ENCODE measurements around the gene PCDHGB3. TPM values are rescaled to one million over a fixed set of nuclear protein-coding genes. Genes with fewer than 3 reads are reported as not detected.
"Not testable (repeated sequence)": the region's sequence is repeated elsewhere in the genome, so short reads cannot be mapped to it uniquely, and the experiment has no call there.

The PCDHGB3 gene
- total RNA-seq, 1 donor from 2014 or later: 3.8 TPM

GRCh38 chr5:141356950-141357349, 13.1 kb upstream of the PCDHGB3 start:
- no peak for DNase-seq (ENCODE audit: low read depth in 2 of 2)

DNA sequence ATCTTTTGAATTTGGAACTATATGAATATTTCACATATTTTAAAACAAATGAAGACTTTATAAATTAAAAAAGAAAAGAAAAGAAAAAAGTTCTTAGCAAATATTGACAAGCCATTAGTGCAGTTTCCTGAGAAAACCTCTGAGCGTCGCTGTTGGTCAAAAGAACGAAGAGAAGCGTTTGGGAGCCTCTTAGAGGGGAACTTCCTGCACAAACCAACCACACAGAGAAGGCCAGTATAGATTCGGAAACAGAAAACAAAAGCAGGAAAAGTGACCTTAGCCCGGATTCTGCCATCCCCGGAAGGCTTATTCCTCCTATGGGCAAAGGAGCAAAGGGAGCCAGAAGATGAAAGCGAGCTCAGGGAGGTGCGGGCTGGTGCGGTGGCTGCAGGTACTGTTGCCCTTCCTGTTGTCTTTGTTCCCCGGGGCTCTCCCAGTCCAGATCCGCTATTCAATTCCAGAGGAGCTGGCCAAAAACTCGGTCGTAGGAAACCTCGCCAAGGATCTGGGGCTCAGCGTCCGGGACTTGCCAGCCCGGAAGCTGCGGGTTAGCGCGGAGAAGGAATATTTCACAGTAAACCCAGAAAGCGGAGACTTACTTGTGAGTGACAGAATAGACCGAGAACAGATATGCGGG, 10.1 kb upstream of the PCDHGB3 start, which contains the start of gene PCDHGB2:
TSS of gene PCDHGB2 (plus strand) at position 205 of the 637 bp plus-strand sequence. CDS start at position 347, 142 bp downstream.
- peak; percentile 41 to 63 for DNase-seq (ENCODE audit: low read depth in 2 of 2)

DNA sequence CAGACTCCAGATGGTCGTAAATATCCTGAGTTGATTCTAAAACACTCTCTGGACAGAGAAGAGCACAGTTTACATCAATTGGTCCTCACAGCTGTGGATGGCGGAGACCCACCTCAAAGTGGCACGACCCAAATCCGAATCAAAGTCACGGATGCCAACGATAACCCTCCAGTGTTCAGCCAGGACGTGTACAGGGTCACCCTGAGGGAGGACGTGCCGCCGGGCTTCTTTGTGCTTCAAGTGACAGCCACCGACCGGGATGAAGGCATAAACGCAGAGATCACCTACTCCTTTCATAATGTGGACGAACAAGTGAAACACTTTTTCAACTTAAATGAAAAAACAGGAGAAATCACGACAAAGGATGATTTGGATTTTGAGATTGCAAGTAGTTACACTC, 9.4 kb upstream of the PCDHGB3 start:
- no peak for DNase-seq (ENCODE audit: low read depth in 2 of 2)

DNA sequence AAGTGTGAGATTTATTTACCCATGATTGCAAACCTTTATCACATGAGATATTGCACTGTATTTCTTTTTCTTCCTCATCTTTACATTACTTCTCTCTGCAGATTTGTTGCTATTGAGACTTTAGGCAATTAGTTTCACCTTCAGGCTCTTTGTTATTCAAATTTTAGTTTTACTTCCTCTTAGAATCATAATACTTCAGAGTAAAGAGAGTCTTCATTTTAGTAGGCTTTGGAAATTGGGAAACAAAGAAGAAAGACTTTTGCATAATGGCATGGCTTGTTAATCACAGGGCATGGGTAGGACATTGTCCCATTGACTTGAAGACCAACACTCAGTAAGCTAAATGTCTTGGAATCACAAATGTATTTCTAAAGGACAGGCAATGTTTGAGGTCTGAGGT, 7.3 kb upstream of the PCDHGB3 start:
- no peak for DNase-seq (ENCODE audit: low read depth in 2 of 2)

DNA sequence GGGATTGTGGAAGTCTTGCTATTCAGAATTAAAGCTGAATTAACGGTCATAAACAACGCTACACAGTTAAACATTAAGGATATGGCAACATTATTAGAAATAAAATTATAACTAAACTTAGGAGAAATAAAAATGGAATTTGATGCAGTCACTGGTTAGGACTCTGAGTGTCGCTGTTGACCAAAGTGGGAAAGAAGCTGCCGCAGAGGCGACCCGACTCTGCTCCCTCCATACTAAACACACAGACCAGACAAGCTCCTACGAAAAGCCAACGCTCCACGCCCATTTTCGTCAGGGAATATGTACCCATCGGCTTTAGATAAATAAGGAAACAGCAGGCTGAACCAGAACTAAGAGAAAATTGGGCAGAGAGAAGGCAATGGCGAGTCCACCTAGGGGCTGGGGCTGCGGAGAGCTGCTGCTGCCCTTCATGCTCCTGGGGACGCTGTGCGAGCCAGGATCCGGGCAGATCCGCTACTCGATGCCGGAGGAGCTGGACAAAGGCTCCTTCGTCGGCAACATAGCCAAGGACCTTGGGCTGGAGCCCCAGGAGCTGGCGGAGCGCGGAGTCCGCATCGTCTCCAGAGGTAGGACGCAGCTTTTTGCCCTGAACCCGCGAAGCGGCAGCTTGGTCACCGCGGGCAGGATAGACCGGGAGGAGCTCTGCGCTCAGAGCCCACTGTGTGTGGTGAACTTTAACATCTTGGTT, 5.9 kb upstream of the PCDHGB3 start, which contains the start of gene PCDHGA5:
TSS of gene PCDHGA5 (plus strand) at position 211 of the 709 bp plus-strand sequence. CDS start at position 380, 169 bp downstream.
- no peak for DNase-seq (ENCODE audit: low read depth in 2 of 2)

- DNase-seq (ENCODE audit: low read depth in 2 of 2): no peak
These were observed 3.8 kb upstream of the PCDHGB3 start for GRCh38 chr5:141366016-141366896.

DNA sequence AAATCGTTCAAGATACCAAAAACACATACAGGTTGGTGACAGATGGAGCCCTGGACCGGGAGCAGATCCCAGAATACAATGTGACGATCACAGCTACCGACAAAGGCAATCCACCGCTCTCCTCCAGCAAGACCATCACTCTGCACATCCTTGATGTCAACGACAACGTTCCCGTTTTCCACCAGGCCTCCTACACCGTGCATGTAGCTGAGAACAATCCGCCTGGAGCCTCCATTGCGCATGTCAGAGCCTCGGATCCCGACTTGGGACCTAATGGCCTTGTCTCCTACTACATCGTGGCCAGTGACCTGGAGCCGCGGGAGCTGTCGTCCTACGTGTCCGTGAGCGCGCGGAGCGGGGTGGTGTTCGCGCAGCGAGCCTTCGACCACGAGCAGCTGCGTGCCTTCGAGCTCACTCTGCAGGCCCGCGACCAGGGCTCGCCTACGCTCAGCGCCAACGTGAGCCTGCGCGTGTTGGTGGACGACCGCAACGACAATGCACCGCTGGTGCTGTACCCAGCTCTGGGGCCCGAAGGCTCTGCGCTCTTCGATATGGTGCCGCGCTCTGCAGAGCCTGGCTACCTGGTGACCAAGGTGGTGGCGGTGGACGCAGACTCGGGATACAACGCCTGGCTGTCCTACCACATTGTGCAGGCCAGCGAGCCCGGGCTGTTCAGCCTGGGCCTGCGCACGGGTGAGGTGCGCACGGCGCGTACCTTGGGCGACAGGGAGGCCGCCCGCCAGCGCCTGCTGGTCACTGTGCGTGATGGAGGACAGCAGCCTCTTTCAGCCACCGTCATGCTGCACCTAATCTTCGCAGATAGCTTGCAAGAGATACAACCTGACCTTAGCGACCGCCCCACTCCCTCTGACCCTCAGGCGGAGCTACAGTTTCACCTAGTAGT, 1.8 kb downstream of the PCDHGB3 start:
- no peak for DNase-seq (ENCODE audit: low read depth in 2 of 2)

DNA sequence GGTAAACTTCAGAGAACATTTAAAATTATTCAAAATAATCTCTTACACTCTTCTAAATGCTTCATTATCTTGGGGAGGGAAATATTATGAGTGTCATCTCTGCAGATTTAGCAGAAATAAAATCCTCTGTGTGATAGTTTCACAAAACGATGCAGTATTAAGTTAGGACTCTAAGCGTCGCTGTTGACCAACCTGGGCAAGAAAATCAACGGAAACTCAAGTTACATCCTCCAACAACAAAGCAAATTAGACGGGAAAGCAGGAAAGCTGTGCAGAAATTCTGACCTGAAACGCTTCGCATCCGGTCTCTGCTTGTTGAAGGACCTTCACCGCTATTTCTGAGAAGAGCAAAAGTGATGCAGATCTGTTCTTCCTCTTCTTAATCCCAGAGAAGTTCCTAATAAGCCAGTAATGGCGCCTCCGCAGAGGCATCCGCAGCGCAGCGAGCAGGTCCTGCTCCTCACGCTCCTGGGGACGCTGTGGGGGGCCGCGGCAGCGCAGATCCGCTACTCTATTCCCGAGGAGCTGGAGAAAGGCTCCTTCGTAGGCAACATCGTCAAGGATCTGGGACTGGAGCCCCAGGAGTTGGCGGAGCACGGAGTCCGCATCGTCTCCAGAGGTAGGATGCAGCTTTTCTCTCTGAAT, 3.8 kb downstream of the PCDHGB3 start, which contains the start of gene PCDHGA6:
TSS of gene PCDHGA6 (plus strand) at position 219 of the 645 bp plus-strand sequence. CDS start at position 412, 193 bp downstream.
- peak; percentile 44 to 49 for DNase-seq (ENCODE audit: low read depth in 2 of 2)

DNA sequence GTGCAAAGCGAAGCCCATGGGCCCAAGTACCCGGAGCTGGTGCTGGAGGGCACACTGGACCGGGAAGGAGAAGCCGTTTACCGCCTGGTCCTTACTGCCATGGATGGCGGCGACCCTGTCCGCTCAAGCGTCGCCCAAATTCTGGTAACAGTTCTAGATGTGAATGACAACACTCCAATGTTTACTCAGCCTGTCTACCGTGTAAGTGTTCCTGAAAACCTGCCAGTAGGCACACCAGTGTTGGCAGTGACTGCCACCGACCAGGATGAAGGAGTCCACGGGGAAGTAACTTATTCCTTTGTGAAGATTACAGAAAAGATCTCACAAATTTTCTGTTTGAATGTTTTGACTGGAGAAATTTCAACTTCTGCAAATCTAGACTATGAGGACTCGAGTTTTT, 4.6 kb downstream of the PCDHGB3 start:
- no peak for DNase-seq (ENCODE audit: low read depth in 2 of 2)

DNA sequence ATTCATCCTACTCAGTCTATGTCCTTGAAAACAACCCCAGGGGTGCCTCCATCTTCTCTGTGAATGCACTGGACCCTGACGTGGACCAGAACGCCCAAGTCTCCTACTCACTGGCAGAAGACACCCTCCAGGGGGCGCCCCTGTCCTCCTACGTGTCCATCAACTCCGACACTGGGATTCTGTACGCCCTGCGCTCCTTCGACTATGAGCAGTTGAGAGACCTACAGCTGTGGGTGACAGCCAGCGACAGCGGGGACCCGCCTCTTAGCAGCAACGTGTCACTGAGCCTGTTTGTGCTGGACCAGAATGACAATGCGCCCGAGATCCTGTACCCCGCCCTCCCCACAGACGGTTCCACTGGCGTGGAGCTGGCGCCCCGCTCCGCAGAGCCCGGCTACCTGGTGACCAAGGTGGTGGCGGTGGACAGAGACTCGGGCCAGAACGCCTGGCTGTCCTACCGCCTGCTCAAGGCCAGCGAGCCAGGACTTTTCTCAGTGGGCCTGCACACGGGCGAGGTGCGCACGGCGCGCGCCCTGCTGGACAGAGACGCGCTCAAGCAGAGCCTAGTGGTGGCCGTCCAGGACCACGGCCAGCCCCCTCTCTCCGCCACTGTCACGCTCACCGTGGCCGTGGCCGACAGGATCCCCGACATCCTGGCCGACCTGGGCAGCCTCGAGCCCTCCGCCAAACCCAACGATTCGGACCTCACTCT, 5.6 kb downstream of the PCDHGB3 start:
- not testable (repeated sequence) for DNase-seq (ENCODE audit: low read depth in 2 of 2)

GRCh38 chr5:141382469-141383294, 12.6 kb downstream of the PCDHGB3 start, which contains the start of gene PCDHGA7:
Gene PCDHGA7, plus strand, starts transcription at chr5:141382742. Its CDS starts 158 bp downstream, at chr5:141382900.
- peak; percentile 40 to 52 for DNase-seq (ENCODE audit: low read depth in 2 of 2)

DNA sequence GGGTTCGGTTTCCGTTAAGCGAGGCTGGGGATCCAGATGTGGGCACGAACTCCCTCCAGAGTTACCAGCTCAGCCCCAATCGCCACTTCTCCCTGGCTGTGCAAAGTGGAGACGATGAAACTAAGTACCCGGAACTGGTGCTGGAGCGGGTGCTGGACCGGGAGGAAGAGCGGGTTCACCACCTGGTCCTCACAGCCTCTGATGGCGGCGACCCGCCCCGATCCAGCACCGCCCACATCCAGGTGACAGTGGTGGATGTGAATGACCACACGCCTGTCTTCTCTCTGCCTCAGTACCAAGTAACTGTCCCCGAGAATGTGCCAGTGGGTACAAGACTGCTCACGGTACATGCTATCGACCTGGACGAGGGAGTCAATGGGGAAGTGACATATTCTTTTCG, 13.3 kb downstream of the PCDHGB3 start:
- no peak for DNase-seq (ENCODE audit: low read depth in 2 of 2)

GRCh38 chr5:141384471-141385267, 14.6 kb downstream of the PCDHGB3 start:
- no peak for DNase-seq (ENCODE audit: low read depth in 2 of 2)

DNA sequence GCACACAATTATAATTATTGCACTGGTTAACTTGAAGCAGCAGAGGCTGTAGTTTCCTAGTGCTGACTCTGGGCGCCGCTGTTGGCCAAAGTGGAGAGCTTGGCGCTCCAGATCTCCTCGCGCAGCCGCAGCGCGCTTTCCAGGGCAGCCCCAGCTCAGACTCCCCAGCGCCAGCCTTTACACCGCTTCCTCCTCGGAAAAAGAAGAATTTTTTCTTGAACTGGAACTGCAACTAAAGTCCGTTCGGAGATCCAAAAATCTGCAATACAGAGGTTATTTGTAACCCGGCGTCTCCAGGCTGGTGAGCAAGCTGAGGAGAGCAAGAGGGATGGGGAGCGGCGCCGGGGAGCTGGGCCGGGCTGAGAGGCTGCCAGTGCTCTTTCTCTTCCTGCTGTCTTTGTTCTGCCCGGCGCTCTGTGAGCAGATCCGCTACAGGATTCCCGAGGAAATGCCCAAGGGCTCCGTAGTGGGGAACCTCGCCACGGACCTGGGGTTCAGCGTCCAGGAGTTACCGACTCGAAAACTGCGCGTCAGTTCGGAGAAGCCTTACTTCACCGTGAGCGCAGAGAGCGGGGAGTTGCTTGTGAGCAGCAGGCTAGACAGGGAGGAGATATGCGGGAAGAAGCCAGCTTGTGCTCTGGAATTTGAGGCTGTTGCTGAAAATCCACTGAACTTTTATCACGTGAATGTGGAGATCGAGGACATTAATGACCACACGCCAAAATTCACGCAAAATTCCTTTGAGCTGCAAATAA, 17.7 kb downstream of the PCDHGB3 start, which contains the start of gene PCDHGB4:
TSS of gene PCDHGB4 (plus strand) at position 142 of the 755 bp plus-strand sequence. CDS start at position 329, 187 bp downstream.
- DNase-seq (ENCODE audit: low read depth in 2 of 2): peak; percentile 46 to 75

DNA sequence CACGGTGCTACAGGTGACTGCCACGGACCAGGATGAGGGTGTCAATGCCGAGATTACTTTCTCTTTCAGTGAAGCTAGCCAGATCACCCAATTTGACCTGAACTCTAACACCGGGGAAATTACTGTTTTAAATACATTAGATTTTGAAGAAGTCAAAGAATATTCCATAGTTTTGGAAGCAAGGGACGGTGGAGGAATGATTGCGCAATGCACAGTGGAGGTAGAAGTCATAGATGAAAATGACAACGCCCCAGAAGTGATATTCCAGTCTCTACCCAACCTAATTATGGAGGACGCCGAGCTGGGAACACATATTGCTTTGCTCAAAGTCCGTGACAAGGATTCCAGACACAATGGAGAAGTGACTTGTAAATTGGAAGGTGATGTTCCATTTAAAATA, 18.6 kb downstream of the PCDHGB3 start:
- DNase-seq (ENCODE audit: low read depth in 2 of 2): no peak

DNA sequence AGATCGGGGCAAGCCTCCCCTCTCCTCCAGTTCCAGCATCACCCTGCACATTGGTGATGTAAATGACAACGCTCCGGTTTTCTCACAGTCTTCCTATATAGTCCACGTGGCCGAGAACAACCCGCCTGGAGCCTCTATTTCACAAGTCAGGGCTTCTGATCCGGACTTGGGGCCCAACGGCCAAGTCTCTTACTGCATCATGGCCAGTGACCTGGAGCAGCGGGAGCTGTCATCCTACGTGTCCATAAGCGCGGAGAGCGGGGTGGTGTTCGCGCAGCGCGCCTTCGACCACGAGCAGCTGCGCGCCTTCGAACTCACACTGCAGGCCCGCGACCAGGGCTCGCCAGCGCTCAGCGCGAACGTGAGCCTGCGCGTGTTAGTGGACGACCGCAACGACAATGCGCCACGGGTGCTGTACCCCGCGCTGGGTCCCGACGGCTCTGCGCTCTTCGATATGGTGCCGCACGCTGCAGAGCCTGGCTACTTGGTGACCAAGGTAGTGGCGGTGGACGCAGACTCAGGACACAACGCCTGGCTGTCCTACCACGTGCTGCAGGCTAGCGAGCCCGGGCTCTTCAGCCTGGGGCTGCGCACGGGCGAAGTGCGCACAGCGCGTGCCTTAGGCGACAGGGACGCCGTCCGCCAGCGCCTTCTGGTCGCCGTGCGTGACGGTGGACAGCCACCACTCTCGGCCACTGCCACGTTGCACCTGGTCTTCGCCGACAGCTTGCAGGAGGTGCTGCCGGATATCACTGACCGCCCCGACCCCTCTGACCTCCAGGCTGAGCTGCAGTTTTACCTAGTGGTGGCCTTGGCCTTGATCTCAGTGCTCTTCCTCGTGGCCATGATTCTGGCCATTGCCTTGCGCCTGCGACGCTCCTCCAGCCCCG, 19.4 kb downstream of the PCDHGB3 start:
- no peak for DNase-seq (ENCODE audit: low read depth in 2 of 2)
